CD8-positive, alpha-beta memory T cell (primary cell): ENCODE results near the gene DCPS. TPM values are rescaled to one million over a fixed set of nuclear protein-coding genes. Genes with fewer than 3 reads are reported as not detected.

Source experiments
- CTCF ChIA-PET: fragments of 350-600 bp; sonication (Branson Sonifier 250); formaldehyde crosslinking; loops from one replicate; lab custom pipeline; 2021; ENCODE audit warnings: antibody characterized with exemption; lab: Charles Lee
- POLR2A ChIA-PET: fragments of 350-600 bp; sonication (Branson Sonifier 250); formaldehyde crosslinking; loops from one replicate; lab custom pipeline; 2021; ENCODE audit warnings: antibody characterized with exemption; lab: Charles Lee
- DNase-seq, 5 donors: peaks; one replicate each; pipeline versions ENCODE4 v3.0.0 to v3.0.0-alpha.2; 2020 to 2022; ENCODE audit warnings: mixed read lengths in 1 of 5
- H3K27ac ChIP-seq: one replicate; pipeline ENCODE4 v1.7.0; 2013; ENCODE audit warnings: low read depth, mild to moderate bottlenecking, low read length, moderate library complexity
- H3K27me3 ChIP-seq: 2 replicates; pipeline ENCODE4 v1.7.0; 2013; ENCODE audit warnings: low read length, mild to moderate bottlenecking; ENCODE audit not compliant: insufficient read depth, poor library complexity, severe bottlenecking
- H3K36me3 ChIP-seq: 2 replicates; pipeline ENCODE4 v1.7.0; 2013; ENCODE audit warnings: mild to moderate bottlenecking, low read length, moderate library complexity; ENCODE audit not compliant: insufficient read depth
- H3K4me1 ChIP-seq: 2 replicates; pipeline ENCODE4 v1.7.0; 2013; ENCODE audit warnings: mild to moderate bottlenecking, low read length, moderate library complexity; ENCODE audit not compliant: insufficient read depth
- H3K4me3 ChIP-seq: 2 replicates; pipeline ENCODE4 v1.7.0; 2013; ENCODE audit warnings: mild to moderate bottlenecking, low read length
- H3K9me3 ChIP-seq: 2 replicates; pipeline ENCODE4 v1.7.0; 2013; ENCODE audit warnings: mild to moderate bottlenecking, low read length
- H3K27ac Mint-ChIP-seq, 8 donors: one replicate each; pipeline ENCODE4 v1.8.0; 2020 to 2021; ENCODE audit warnings: mixed read lengths in 8 of 8, mild to moderate bottlenecking in 6 of 8, inconsistent platforms in 3 of 8, moderate library complexity in 3 of 8
- H3K27me3 Mint-ChIP-seq, 2 donors: one replicate each; pipeline ENCODE4 v1.8.0; 2020 to 2021; ENCODE audit warnings: mixed read lengths in 2 of 2, mild to moderate bottlenecking in 1 of 2, moderate library complexity in 1 of 2
- H3K36me3 Mint-ChIP-seq, 3 donors: one replicate each; pipeline ENCODE4 v1.8.0; 2020 to 2021; ENCODE audit warnings: mixed read lengths in 3 of 3, inconsistent platforms in 1 of 3, mild to moderate bottlenecking in 1 of 3
- H3K4me1 Mint-ChIP-seq, 3 donors: one replicate each; pipeline ENCODE4 v1.8.0; 2020 to 2021; ENCODE audit warnings: mixed read lengths in 3 of 3, inconsistent platforms in 1 of 3, mild to moderate bottlenecking in 1 of 3
- H3K4me3 Mint-ChIP-seq, 7 donors: one replicate each; pipeline ENCODE4 v1.8.0; 2020 to 2021; ENCODE audit warnings: mixed read lengths in 7 of 7, mild to moderate bottlenecking in 6 of 7, moderate library complexity in 4 of 7, inconsistent platforms in 2 of 7
- H3K9me3 Mint-ChIP-seq, 5 donors: one replicate each; pipeline ENCODE4 v1.8.0; 2020 to 2022; ENCODE audit warnings: mixed read lengths in 5 of 5, mild to moderate bottlenecking in 3 of 5, moderate library complexity in 2 of 5, inconsistent platforms in 1 of 5
- polyA plus RNA-seq: library from polyadenylated mRNA; unstranded; fragments of 300-500 nt; fragmentation: Illumina TruSeq; gene quantifications from one replicate; pipeline ENCODE4 v1.2.3, GENCODE V29; 2021
- total RNA-seq, 2 experiments: library from RNA; stranded (reverse); gene quantifications; one replicate each; pipeline ENCODE4 v1.2.3, GENCODE V29; 2021

Gene DCPS
- total and polyA plus RNA-seq, 3 experiments from 2014 or later: 40.0 to 59.6 (median 42.4) TPM

- CTCF ChIA-PET: no interaction called here
These were observed 32.3 kb downstream of the DCPS start for GRCh38 chr11:126336138-126336541.

GRCh38 chr11:126336671-126337101 is 32.8 kb downstream of the DCPS start:
- Histone ChIP-seq H3K4me1 (peaks cover 5% of the 10 kb centered on the region), H3K9me3 (no peaks in the 10 kb centered on the region), H3K36me3 (peaks cover 27% of the 10 kb centered on the region), H3K4me3 (no peak overlapping the region), H3K27ac (no peak overlapping the region), H3K27me3 (no peaks in the 10 kb centered on the region)
- Mint-ChIP-seq H3K4me3 (peak overlapping the region in 1 of 7 donors; percentile 72), H3K36me3 (peaks cover 13 to 87% (median 30%) of the 10 kb centered on the region in 3 donors), H3K27me3 (peaks cover 0 to 1% of the 10 kb centered on the region in 2 donors), H3K27ac (peak overlapping the region in 7 of 8 donors; percentile 58 to 98 (median 94)), H3K4me1 (peaks cover 11 to 33% (median 29%) of the 10 kb centered on the region in 3 donors), H3K9me3 (no peaks in the 10 kb centered on the region)
- ChIA-PET CTCF (no interaction called here), POLR2A (no interaction called here)
- DNase-seq: no peak

More at GRCh38 chr11:126336138-126336541, 32.3 kb downstream of the DCPS start:
- POLR2A ChIA-PET: no interaction called here
- Histone ChIP-seq H3K4me1 (peaks cover 10% of the 10 kb centered on the region), H3K27ac (no peak overlapping the region), H3K4me3 (no peak overlapping the region), H3K36me3 (peaks cover 27% of the 10 kb centered on the region), H3K9me3 (no peaks in the 10 kb centered on the region), H3K27me3 (no peaks in the 10 kb centered on the region)
- H3K4me3 Mint-ChIP-seq: peak overlapping the region in 5 of 7 donors; percentile 10 to 72 (median 63)
- H3K9me3 Mint-ChIP-seq: no peaks in the 10 kb centered on the region
- peaks cover 15 to 35% (median 31%) of the 10 kb centered on the region in 3 donors for H3K4me1 Mint-ChIP-seq
- peak in 1 of 5 donors; percentile 22 for DNase-seq
- H3K27me3 Mint-ChIP-seq: peaks cover 0 to 1% of the 10 kb centered on the region in 2 donors
- H3K27ac Mint-ChIP-seq: peak overlapping the region in 7 of 8 donors; percentile 80 to 98 (median 94)
- peaks cover 10 to 87% (median 26%) of the 10 kb centered on the region in 3 donors for H3K36me3 Mint-ChIP-seq

GRCh38 chr11:126337126-126337473 is 33.2 kb downstream of the DCPS start:
- H3K27me3 ChIP-seq: no peaks in the 10 kb centered on the region
- no peak overlapping the region for H3K4me3 Mint-ChIP-seq
- peaks cover 0 to 1% of the 10 kb centered on the region in 2 donors for H3K27me3 Mint-ChIP-seq
- H3K9me3 ChIP-seq: no peaks in the 10 kb centered on the region
- H3K27ac ChIP-seq: no peak overlapping the region
- peaks cover 13 to 87% (median 34%) of the 10 kb centered on the region in 3 donors for H3K36me3 Mint-ChIP-seq
- H3K27ac Mint-ChIP-seq: peak overlapping the region in 6 of 8 donors; percentile 23 to 98 (median 91)
- ChIA-PET POLR2A (no interaction called here), CTCF (no interaction called here)
- H3K4me1 ChIP-seq: peaks cover under 1% of the 10 kb centered on the region
- H3K36me3 ChIP-seq: peaks cover 28% of the 10 kb centered on the region
- peaks cover 7 to 29% (median 26%) of the 10 kb centered on the region in 3 donors for H3K4me1 Mint-ChIP-seq
- H3K4me3 ChIP-seq: no peak overlapping the region
- H3K9me3 Mint-ChIP-seq: no peaks in the 10 kb centered on the region
- DNase-seq: no peak

- Mint-ChIP-seq H3K9me3 (no peaks in the 10 kb centered on the region), H3K4me3 (no peak overlapping the region), H3K27me3 (peaks cover 0 to 1% of the 10 kb centered on the region in 2 donors), H3K27ac (peak overlapping the region in 6 of 8 donors; percentile 17 to 98 (median 70)), H3K4me1 (peaks cover 1 to 23% (median 21%) of the 10 kb centered on the region in 3 donors), H3K36me3 (peaks cover 13 to 87% (median 31%) of the 10 kb centered on the region in 3 donors)
- POLR2A ChIA-PET: no interaction called here
- H3K9me3 ChIP-seq: no peaks in the 10 kb centered on the region
- H3K36me3 ChIP-seq: peaks cover 28% of the 10 kb centered on the region
- no peak overlapping the region for H3K4me3 ChIP-seq
- CTCF ChIA-PET: interaction anchor here (1.2 kb wide), 1 partner anchor 22 kb away, joined by 3 read pairs; no protein-coding TSS in a partner anchor
- no peak overlapping the region for H3K27ac ChIP-seq
- no peaks in the 10 kb centered on the region for H3K4me1 ChIP-seq
- no peak for DNase-seq
- H3K27me3 ChIP-seq: no peaks in the 10 kb centered on the region
These were observed 33.8 kb downstream of the DCPS start for GRCh38 chr11:126337474-126338241.

DNA sequence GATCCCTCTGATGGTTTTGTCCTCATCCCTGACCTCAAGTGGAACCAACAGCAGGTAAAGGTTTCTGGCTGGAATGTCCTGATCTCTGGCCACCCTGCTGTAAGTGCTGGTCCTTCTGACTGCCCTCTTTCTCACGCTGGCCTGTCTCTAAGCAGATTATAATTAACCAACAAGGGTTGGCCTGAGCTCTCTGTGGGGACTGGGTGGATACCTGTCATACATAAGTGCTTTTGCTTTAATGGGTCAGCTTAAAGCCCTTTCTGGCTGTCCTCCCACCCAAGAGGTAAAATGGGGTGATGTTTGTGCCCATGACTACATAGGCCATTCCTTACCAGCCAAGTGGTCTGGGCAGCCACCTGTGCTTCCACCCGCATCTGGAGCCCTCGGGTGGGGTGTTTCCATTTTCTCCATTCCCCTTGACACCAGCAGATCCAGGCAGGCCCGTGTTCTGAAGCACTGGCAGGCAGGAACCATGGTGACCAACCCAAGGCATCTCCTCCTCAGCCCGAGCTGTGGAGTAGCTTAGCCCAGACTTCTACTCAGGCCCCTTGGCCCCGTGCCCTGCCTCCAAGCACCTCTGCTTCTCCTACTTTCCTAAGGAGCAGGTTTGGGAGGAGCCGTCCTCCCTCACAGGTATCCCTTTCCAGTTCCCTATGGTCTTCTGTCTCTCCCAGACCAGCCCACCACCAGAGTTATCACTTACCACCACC is 34.6 kb downstream of the DCPS start:
- no peak for DNase-seq
- H3K27me3 ChIP-seq: no peaks in the 10 kb centered on the region
- H3K27me3 Mint-ChIP-seq: peaks cover 0 to 1% of the 10 kb centered on the region in 2 donors
- H3K36me3 Mint-ChIP-seq: peaks cover 8 to 85% (median 25%) of the 10 kb centered on the region in 3 donors
- H3K4me3 Mint-ChIP-seq: no peak overlapping the region
- peaks cover 32% of the 10 kb centered on the region for H3K36me3 ChIP-seq
- H3K27ac Mint-ChIP-seq: peak overlapping the region in 7 of 8 donors; percentile 34 to 91 (median 69)
- no peaks in the 10 kb centered on the region for H3K9me3 Mint-ChIP-seq
- ChIA-PET CTCF (interaction anchor here (1.2 kb wide), 1 partner anchor 21 kb away, joined by 3 read pairs; no protein-coding TSS in a partner anchor), POLR2A (no interaction called here)
- no peaks in the 10 kb centered on the region for H3K9me3 ChIP-seq
- peaks cover 0 to 15% (median 15%) of the 10 kb centered on the region in 3 donors for H3K4me1 Mint-ChIP-seq
- no peak overlapping the region for H3K27ac ChIP-seq
- no peak overlapping the region for H3K4me3 ChIP-seq
- H3K4me1 ChIP-seq: no peaks in the 10 kb centered on the region

DNA sequence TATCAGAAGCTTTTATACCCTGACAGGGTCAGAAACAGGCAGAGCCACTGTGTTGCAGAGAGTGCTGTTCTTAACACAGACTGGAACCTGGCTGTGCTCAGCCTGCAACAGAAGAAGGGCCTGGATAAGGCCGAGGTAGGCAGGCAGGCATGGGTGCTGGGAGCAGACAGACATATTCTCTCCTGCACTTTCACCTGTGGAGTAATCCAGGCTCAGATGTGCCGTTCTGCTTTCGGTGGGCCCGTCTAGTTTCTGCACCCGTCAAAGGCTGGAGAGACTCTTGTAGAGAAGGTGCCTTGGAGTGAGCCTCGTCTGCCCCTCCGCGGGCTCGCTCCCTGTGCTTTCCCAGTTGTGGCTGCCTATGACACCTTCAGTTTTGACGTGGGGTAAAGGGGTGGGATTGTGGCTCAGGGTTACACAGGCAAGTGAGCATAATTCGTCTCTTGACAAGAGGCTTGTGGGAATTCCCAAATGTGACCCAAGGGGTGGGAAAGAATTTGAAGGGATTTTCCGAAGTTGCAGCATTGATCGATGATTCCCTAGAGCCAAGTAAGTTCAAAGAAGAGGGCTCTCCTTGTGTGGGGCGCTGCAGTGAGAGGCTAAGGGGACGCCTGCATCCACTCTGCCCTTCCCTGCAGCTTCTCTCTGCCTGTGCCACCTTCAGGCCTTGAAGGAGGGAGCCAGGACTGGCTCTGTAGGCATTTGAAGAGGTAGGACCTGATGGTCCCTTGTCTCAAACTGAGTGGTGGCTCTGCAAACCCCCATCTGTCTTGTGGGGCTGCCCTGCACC is 35.4 kb downstream of the DCPS start:
- CTCF ChIA-PET: interaction anchor here (1.2 kb wide), 1 partner anchor 20 kb away, joined by 3 read pairs; no protein-coding TSS in a partner anchor
- peaks cover 33% of the 10 kb centered on the region for H3K36me3 ChIP-seq
- DNase-seq: no peak
- H3K36me3 Mint-ChIP-seq: peaks cover 7 to 87% (median 19%) of the 10 kb centered on the region in 3 donors
- H3K27ac Mint-ChIP-seq: peak overlapping the region in 6 of 8 donors; percentile 34 to 93 (median 76)
- H3K27ac ChIP-seq: no peak overlapping the region
- POLR2A ChIA-PET: no interaction called here
- H3K27me3 Mint-ChIP-seq: no peaks in the 10 kb centered on the region
- H3K27me3 ChIP-seq: no peaks in the 10 kb centered on the region
- H3K4me1 ChIP-seq: no peaks in the 10 kb centered on the region
- no peak overlapping the region for H3K4me3 Mint-ChIP-seq
- H3K4me3 ChIP-seq: no peak overlapping the region
- H3K4me1 Mint-ChIP-seq: peaks cover 0 to 10% (median 9%) of the 10 kb centered on the region in 3 donors
- no peaks in the 10 kb centered on the region for H3K9me3 Mint-ChIP-seq
- no peaks in the 10 kb centered on the region for H3K9me3 ChIP-seq

DNA sequence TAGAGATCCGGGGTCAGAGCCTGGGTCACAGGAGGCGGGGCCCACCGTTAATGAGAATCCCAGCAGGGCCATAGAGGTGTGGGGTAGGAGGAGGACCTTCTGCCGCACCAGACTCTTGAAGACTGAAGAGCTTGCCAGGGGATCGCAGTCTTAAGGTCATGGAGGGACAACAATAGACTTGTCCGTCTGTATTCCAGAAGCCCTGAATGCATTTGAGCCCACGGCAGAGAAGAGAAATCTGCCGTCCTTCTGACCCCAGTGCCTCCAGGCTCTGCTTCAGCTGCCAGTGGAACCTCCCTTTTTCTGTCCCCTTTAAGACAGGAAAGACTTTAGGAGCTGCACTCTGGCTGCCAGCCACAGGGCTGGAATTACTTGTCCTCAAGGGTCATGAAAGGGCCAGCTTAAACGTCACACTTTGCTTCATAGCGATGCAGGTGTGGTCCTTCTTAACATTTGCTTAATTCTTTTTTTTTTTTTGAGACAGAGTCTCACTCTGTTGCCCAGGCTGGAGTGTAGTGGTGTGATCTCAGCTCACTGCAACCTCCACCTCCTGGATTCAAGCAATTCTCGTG is 36.1 kb downstream of the DCPS start:
- Mint-ChIP-seq H3K27me3 (no peaks in the 10 kb centered on the region), H3K4me3 (no peak overlapping the region), H3K9me3 (no peaks in the 10 kb centered on the region), H3K27ac (peak overlapping the region in 3 of 8 donors; percentile 6 to 93 (median 62)), H3K4me1 (peaks cover 0 to 9% (median 9%) of the 10 kb centered on the region in 3 donors), H3K36me3 (peaks cover 7 to 89% (median 17%) of the 10 kb centered on the region in 3 donors)
- no peaks in the 10 kb centered on the region for H3K9me3 ChIP-seq
- no peak overlapping the region for H3K27ac ChIP-seq
- no peaks in the 10 kb centered on the region for H3K4me1 ChIP-seq
- DNase-seq: no peak
- H3K36me3 ChIP-seq: peaks cover 28% of the 10 kb centered on the region
- no peak overlapping the region for H3K4me3 ChIP-seq
- ChIA-PET CTCF (no interaction called here), POLR2A (no interaction called here)
- no peaks in the 10 kb centered on the region for H3K27me3 ChIP-seq
